H9 (cell line): Measurements from ENCODE around the gene MT1A. TPM values are rescaled to one million over a fixed set of nuclear protein-coding genes. Genes with fewer than 3 reads are reported as not detected.

Experiments
- DNase-seq: peaks from one replicate; pipeline ENCODE4 v3.0.0-alpha.2; 2017
- H2AFZ ChIP-seq: one replicate; pipeline ENCODE4 v1.6.1; 2013; ENCODE audit warnings: mild to moderate bottlenecking, low read length, control low read depth, moderate library complexity
- H2AK5ac ChIP-seq: 2 replicates; pipeline ENCODE4 v1.6.1; 2013; ENCODE audit warnings: low read length, control low read depth, mixed read lengths; ENCODE audit not compliant: insufficient read length
- H2BK120ac ChIP-seq: one replicate; pipeline ENCODE4 v1.6.1; 2013; ENCODE audit warnings: low read depth, mild to moderate bottlenecking, low read length, control low read depth, inconsistent platforms; ENCODE audit not compliant: poor library complexity, severe bottlenecking
- H2BK12ac ChIP-seq: 2 replicates; pipeline ENCODE4 v1.6.1; 2013; ENCODE audit warnings: low read length, control low read depth, mixed read lengths, low read depth; ENCODE audit not compliant: insufficient read length
- H2BK15ac ChIP-seq: 2 replicates; pipeline ENCODE4 v1.6.1; 2013; ENCODE audit warnings: low read depth, low read length, control low read depth
- H2BK20ac ChIP-seq: one replicate; pipeline ENCODE4 v1.6.1; 2013; ENCODE audit warnings: low read depth, mild to moderate bottlenecking, low read length, control low read depth, inconsistent platforms; ENCODE audit not compliant: poor library complexity, severe bottlenecking
- H2BK5ac ChIP-seq: 2 replicates; pipeline ENCODE4 v1.6.1; 2013; ENCODE audit warnings: low read length, control low read depth, mixed read lengths; ENCODE audit not compliant: insufficient read length
- H3K14ac ChIP-seq: 2 replicates; pipeline ENCODE4 v1.6.1; 2013; ENCODE audit warnings: low read length, control low read depth; ENCODE audit not compliant: insufficient read depth
- H3K18ac ChIP-seq: 2 replicates; pipeline ENCODE4 v1.6.1; 2013; ENCODE audit warnings: low read depth, mild to moderate bottlenecking, mixed read lengths, low read length, control low read depth; ENCODE audit not compliant: insufficient read length
- H3K23ac ChIP-seq: 2 replicates; pipeline ENCODE4 v1.6.1; 2013; ENCODE audit warnings: low read length, control low read depth, mixed read lengths, low read depth; ENCODE audit not compliant: insufficient read length
- H3K23me2 ChIP-seq: 2 replicates; pipeline ENCODE4 v1.6.1; 2013; ENCODE audit warnings: low read depth, mild to moderate bottlenecking, mixed read lengths, low read length, control low read depth; ENCODE audit not compliant: insufficient read length, poor library complexity, severe bottlenecking
- H3K27ac ChIP-seq: 2 replicates; pipeline ENCODE4 v1.5.1; 2013; ENCODE audit warnings: low read length, control low read depth, mixed read lengths, low read depth; ENCODE audit not compliant: insufficient read length
- H3K27me3 ChIP-seq: 2 replicates; pipeline ENCODE4 v1.6.1; 2013; ENCODE audit warnings: low read length, control low read depth, inconsistent platforms; ENCODE audit not compliant: insufficient read depth
- H3K4ac ChIP-seq: 2 replicates; pipeline ENCODE4 v1.6.1; 2013; ENCODE audit warnings: low read depth, mild to moderate bottlenecking, control low read depth, inconsistent platforms, low read length, moderate library complexity
- H3K4me1 ChIP-seq: 2 replicates; pipeline ENCODE4 v1.6.1; 2013; ENCODE audit warnings: low read length, control low read depth, inconsistent platforms; ENCODE audit not compliant: insufficient read depth
- H3K4me2 ChIP-seq: 2 replicates; pipeline ENCODE4 v1.6.1; 2013; ENCODE audit warnings: low read length, control low read depth, mixed read lengths; ENCODE audit not compliant: insufficient read length, insufficient read depth
- H3K56ac ChIP-seq: 2 replicates; pipeline ENCODE4 v1.6.1; 2013; ENCODE audit warnings: low read depth, mild to moderate bottlenecking, mixed read lengths, low read length, control low read depth; ENCODE audit not compliant: insufficient read length
- H3K79me1 ChIP-seq: 2 replicates; pipeline ENCODE4 v1.6.1; 2013; ENCODE audit warnings: low read depth, mild to moderate bottlenecking, moderate library complexity, low read length, control low read depth, inconsistent platforms; ENCODE audit not compliant: insufficient read depth, poor library complexity, severe bottlenecking
- H3K79me2 ChIP-seq: 2 replicates; pipeline ENCODE4 v1.6.1; 2013; ENCODE audit warnings: low read length, control low read depth, inconsistent platforms; ENCODE audit not compliant: insufficient read depth
- H3K9ac ChIP-seq: 2 replicates; pipeline ENCODE4 v1.6.1; 2013; ENCODE audit warnings: low read length, control low read depth, mixed read lengths; ENCODE audit not compliant: insufficient read length; ENCODE audit errors: extremely low read depth
- H3K9me3 ChIP-seq: one replicate; pipeline ENCODE4 v1.6.1; 2013; ENCODE audit warnings: low read depth, low read length, inconsistent platforms; ENCODE audit not compliant: control insufficient read depth
- H3T11ph ChIP-seq: one replicate; pipeline ENCODE4 v1.6.1; 2013; ENCODE audit warnings: mild to moderate bottlenecking, low read length, control low read depth, inconsistent platforms
- H4K20me1 ChIP-seq: one replicate; pipeline ENCODE4 v1.6.1; 2013; ENCODE audit not compliant: control insufficient read depth, insufficient read length, insufficient read depth
- H4K5ac ChIP-seq: 2 replicates; pipeline ENCODE4 v1.6.1; 2013; ENCODE audit warnings: low read depth, mild to moderate bottlenecking, mixed read lengths, low read length, control low read depth; ENCODE audit not compliant: insufficient read length
- H4K8ac ChIP-seq: replicated peaks from 2 replicates; pipeline ENCODE4 v1.6.1; 2013; ENCODE audit warnings: low read length, control low read depth, mixed read lengths, low read depth; ENCODE audit not compliant: insufficient read length
- H4K91ac ChIP-seq: 2 replicates; pipeline ENCODE4 v1.6.1; 2013; ENCODE audit warnings: low read depth, mild to moderate bottlenecking, moderate library complexity, mixed read lengths, low read length, control low read depth; ENCODE audit not compliant: insufficient read length
- H3K27ac Mint-ChIP-seq, 3 experiments: 2 replicates in 2 of 3; 3 replicates in 1 of 3; pipeline ENCODE4 v1.8.0; 2020 to 2021; ENCODE audit warnings: mixed read lengths in 3 of 3, mild to moderate bottlenecking in 1 of 3, moderate library complexity in 1 of 3
- H3K27me3 Mint-ChIP-seq: 2 replicates; pipeline ENCODE4 v1.8.0; 2021; ENCODE audit warnings: low read depth, mild to moderate bottlenecking, moderate library complexity, mixed read lengths
- H3K36me3 Mint-ChIP-seq, 3 experiments: 2 replicates in 2 of 3; 3 replicates in 1 of 3; pipeline ENCODE4 v1.8.0; 2020 to 2021; ENCODE audit warnings: low read depth in 3 of 3, mixed read lengths in 3 of 3; ENCODE audit not compliant: insufficient read depth in 1 of 3
- H3K4me1 Mint-ChIP-seq, 2 experiments: 2 replicates each; pipeline ENCODE4 v1.8.0; 2020; ENCODE audit warnings: mixed read lengths in 2 of 2
- H3K4me3 Mint-ChIP-seq, 2 experiments: 2 replicates in 1 of 2; 3 replicates in 1 of 2; pipeline ENCODE4 v1.8.0; 2020 to 2021; ENCODE audit warnings: mild to moderate bottlenecking in 2 of 2, mixed read lengths in 2 of 2, moderate library complexity in 1 of 2
- H3K9me3 Mint-ChIP-seq, 2 experiments: 2 replicates in 1 of 2; 3 replicates in 1 of 2; pipeline ENCODE4 v1.8.0; 2020; ENCODE audit warnings: mild to moderate bottlenecking in 2 of 2, mixed read lengths in 2 of 2, moderate library complexity in 1 of 2
- WGBS: extraction: QIAGEN DNeasy Blood & Tissue Kit; methylation state at CpG from one replicate; pipeline ENCODE4 v1.1.7; 2013; ENCODE audit warnings: missing lambda C conversion rate, low lambda C conversion rate, mixed read lengths; ENCODE audit not compliant: insufficient read length; ENCODE audit errors: extremely low coverage; 5-methylcytosine and 5-hydroxymethylcytosine counted together
- total RNA-seq: library from RNA; stranded (reverse); gene quantifications from 2 replicates; pipeline ENCODE4 v1.2.1, GENCODE V29; 2021
- TF ChIP-seq, protein P1 (sequence below): fragments of 200-600 bp; sonication (generic); conservative IDR thresholded peaks from 3 replicates; pipeline ENCODE4 v1.8.0; 2021; ENCODE audit warnings: antibody characterized with exemption, mild to moderate bottlenecking

MT1A gene
- total RNA-seq, 1 experiment from 2014 or later, result not detected

DNA sequence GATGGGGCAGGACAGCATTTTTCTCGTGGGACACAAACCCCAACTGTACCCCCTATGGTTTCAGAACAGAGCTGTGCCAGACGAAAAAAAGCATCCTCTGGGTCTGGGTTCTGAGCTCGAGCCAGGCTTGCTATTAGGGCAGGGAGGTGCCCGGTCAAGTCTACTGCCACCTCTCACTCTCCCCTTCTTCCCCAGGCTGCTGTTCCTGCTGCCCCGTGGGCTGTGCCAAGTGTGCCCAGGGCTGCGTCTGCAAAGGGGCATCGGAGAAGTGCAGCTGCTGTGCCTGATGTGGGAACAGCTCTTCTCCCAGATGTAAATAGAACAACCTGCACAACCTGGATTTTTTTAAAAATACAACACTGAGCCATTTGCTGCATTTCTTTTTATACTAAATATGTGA is 11.8 kb upstream of the MT1A start:
- peaks cover 65% of the 10 kb centered on the region for H3K27me3 ChIP-seq

More for the DNA sequence above, 11.8 kb upstream of the MT1A start:
- no peak overlapping the region for H2BK12ac ChIP-seq
- H2AK5ac ChIP-seq, result no peak overlapping the region
- no peak overlapping the region for H3K4ac ChIP-seq
- no peak overlapping the region for H2BK20ac ChIP-seq
- H3K23me2 ChIP-seq, result peaks cover 9% of the 10 kb centered on the region
- H2AFZ ChIP-seq, result no peak overlapping the region
- no peak overlapping the region for H2BK120ac ChIP-seq
- H3K79me2 ChIP-seq, result no peaks in the 10 kb centered on the region
- H4K20me1 ChIP-seq, result no peaks in the 10 kb centered on the region
- TF ChIP-seq, protein P1, sequence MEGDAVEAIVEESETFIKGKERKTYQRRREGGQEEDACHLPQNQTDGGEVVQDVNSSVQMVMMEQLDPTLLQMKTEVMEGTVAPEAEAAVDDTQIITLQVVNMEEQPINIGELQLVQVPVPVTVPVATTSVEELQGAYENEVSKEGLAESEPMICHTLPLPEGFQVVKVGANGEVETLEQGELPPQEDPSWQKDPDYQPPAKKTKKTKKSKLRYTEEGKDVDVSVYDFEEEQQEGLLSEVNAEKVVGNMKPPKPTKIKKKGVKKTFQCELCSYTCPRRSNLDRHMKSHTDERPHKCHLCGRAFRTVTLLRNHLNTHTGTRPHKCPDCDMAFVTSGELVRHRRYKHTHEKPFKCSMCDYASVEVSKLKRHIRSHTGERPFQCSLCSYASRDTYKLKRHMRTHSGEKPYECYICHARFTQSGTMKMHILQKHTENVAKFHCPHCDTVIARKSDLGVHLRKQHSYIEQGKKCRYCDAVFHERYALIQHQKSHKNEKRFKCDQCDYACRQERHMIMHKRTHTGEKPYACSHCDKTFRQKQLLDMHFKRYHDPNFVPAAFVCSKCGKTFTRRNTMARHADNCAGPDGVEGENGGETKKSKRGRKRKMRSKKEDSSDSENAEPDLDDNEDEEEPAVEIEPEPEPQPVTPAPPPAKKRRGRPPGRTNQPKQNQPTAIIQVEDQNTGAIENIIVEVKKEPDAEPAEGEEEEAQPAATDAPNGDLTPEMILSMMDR, result no peak
- H3K14ac ChIP-seq, result no peak overlapping the region
- no peak overlapping the region for H4K8ac ChIP-seq
- Mint-ChIP-seq H3K36me3 (peaks cover 4 to 8% (median 5%) of the 10 kb centered on the region in 3 experiments; a peak in 6 of 7 replicates), H3K9me3 (peaks cover 3 to 15% of the 10 kb centered on the region in 2 experiments; a peak in 3 of 5 replicates), H3K4me1 (peaks cover 34 to 40% of the 10 kb centered on the region in 2 experiments), H3K4me3 (peak overlapping the region in 1 of 2 experiments; percentile 83; a peak in 1 of 5 replicates), H3K27ac (no peak overlapping the region), H3K27me3 (peaks cover 94% of the 10 kb centered on the region)
- WGBS, result no CpG with 5 or more reads among the region's 7 CpGs
- H4K91ac ChIP-seq, result no peak overlapping the region
- H3K4me1 ChIP-seq, result no peaks in the 10 kb centered on the region; the same call in 1 of the 2 replicates
- H4K5ac ChIP-seq, result no peak overlapping the region
- H2BK15ac ChIP-seq, result no peak overlapping the region
- no peak overlapping the region for H3K18ac ChIP-seq
- H3K56ac ChIP-seq, result no peak overlapping the region
- no peak overlapping the region for H3K4me2 ChIP-seq
- no peak overlapping the region for H2BK5ac ChIP-seq
- no peaks in the 10 kb centered on the region for H3K79me1 ChIP-seq
- H3K27ac ChIP-seq, result no peak overlapping the region
- no peak overlapping the region for H3T11ph ChIP-seq
- H3K23ac ChIP-seq, result no peak overlapping the region
- H3K9me3 ChIP-seq, result peaks cover 6% of the 10 kb centered on the region
- no peak overlapping the region for H3K9ac ChIP-seq
- no peak for DNase-seq
